ENCODE results near the gene TNFSF12.

TNFSF12 gene

DNA sequence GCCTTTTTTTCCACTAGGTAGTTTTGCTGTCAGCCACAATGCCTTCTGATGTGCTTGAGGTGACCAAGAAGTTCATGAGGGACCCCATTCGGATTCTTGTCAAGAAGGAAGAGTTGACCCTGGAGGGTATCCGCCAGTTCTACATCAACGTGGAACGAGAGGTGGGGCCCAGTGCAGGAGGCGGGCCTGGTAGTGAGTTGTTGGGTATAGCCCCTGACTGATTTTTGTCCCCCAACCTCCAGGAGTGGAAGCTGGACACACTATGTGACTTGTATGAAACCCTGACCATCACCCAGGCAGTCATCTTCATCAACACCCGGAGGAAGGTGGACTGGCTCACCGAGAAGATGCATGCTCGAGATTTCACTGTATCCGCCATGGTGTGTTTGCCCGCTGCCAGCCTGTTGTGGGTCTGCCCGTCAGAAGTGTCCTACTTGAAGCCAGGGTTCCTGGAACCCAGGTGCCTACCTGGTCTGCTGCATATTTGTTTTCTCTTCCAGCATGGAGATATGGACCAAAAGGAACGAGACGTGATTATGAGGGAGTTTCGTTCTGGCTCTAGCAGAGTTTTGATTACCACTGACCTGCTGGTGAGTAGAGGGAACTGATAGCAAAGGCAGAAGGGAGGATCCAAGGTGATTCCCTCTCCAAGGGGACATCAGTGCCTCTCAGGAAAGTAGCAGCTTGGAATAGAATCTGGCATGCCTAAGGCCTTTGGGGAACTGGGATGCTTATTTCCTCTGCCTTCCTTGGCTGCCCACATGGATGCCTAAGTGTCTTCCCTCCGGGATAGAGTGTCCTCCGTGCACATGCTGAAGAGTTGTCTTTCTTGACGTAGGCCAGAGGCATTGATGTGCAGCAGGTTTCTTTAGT is 28.7 kb downstream of the TNFSF12 start:
- no peak overlapping the region for H3K4me3 ChIP-seq (ENCODE audit: low read length)
- no peak for DNase-seq (ENCODE audit: low read depth)
- no peak for TF ChIP-seq CTCF (conservative IDR thresholded peaks at IDR 0.05; ENCODE audit: low read length)

GRCh38 chr17:7579001-7579833 is 30.4 kb downstream of the TNFSF12 start, which contains the start of gene CD68:
Gene CD68, plus strand, starts transcription at chr17:7579638. Its CDS starts 40 bp downstream, at chr17:7579678.
- TF ChIP-seq CTCF (conservative IDR thresholded peaks at IDR 0.05; ENCODE audit: low read length), result no peak
- peak within 1 kb of the TSS; percentile 43 for H3K4me3 ChIP-seq (ENCODE audit: low read length)

GRCh38 chr17:7579834-7580603 is 31.2 kb downstream of the TNFSF12 start:
- TF ChIP-seq CTCF (conservative IDR thresholded peaks at IDR 0.05; ENCODE audit: low read length), result no peak
- DNase-seq (ENCODE audit: low read depth), result no peak
- peak overlapping the region; percentile 43 for H3K4me3 ChIP-seq (ENCODE audit: low read length)

More at GRCh38 chr17:7579001-7579833, 30.4 kb downstream of the TNFSF12 start, which contains the start of gene CD68:
- DNase-seq (ENCODE audit: low read depth), result peak; percentile 90

DNA sequence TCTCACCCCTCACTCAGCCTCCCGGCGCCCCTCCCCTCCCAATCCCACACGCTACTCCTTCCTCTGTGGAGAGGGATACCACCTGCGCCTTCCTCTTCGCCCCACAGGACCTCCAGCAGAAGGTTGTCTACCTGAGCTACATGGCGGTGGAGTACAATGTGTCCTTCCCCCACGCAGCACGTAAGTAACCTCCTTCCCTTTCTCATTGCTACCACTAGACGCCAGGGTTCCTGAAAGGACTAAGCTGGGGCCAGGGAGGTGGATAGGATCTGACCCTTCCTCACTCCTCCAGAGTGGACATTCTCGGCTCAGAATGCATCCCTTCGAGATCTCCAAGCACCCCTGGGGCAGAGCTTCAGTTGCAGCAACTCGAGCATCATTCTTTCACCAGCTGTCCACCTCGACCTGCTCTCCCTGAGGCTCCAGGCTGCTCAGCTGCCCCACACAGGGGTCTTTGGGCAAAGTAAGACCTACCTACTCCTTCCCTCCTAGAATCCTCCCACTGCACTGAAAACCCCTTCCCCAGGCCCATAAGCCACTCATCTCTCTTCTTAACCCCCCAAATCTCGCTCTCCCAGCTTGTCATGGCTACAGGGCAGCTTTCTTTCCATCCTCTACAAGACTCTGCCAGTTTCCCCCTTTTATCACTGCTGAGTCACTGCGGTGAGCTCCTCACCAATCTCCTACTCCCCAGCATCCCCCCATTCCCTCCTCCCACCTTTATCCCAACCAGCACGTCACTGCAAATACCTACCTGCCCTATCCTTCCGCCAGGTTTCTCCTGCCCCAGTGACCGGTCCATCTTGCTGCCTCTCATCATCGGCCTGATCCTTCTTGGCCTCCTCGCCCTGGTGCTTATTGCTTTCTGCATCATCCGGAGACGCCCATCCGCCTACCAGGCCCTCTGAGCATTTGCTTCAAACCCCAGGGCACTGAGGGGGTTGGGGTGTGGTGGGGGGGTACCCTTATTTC is 32.0 kb downstream of the TNFSF12 start:
- H3K4me3 ChIP-seq (ENCODE audit: low read length), result no peak overlapping the region
- no peak for TF ChIP-seq CTCF (conservative IDR thresholded peaks at IDR 0.05; ENCODE audit: low read length)
- DNase-seq (ENCODE audit: low read depth), result no peak

DNA sequence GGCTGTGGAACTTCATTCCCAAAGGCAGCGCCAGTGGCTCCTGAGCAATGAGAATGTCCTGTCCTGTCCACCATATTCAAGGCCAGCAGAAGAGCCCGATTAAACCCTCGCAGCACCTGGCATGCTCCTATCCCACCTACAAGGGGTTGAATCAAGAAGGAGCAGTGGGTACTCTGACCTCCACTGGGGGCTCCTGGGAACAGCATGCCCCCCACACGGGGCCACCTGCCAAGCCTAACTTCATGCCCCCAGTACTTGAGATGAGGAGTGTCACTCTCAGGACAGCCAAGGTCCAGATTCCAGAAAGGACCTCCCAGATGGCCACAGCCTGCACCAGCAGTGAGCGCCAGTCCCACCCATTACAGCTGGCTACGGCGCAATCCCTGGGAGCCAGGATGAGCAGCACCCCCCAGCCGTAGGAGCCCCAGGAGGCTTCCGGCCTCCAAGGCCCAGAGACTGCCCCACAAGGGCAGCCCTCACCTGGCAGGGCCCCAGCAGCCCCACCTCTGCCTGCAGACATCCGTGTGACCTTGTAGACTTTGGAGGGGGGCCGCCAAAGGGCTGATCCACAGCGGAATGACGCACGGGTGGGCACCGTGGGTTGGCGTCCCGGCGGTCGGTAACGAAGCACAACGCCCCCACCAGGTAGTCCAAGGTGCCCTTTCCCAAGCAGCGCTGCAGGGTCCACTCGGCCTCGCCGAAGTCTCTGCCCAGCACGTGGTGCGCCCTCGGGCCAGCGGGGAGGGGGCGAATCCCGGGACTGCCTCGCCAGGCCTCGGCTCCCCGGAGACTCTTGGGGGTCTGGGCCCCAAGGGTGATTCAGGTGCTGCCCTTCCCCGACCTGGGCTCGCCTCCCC is 33.8 kb downstream of the TNFSF12 start:
- no peak for DNase-seq (ENCODE audit: low read depth)
- TF ChIP-seq CTCF (conservative IDR thresholded peaks at IDR 0.05; ENCODE audit: low read length), result no peak
- peak overlapping the region; percentile 88 for H3K4me3 ChIP-seq (ENCODE audit: low read length)

Data from AG10803 (cell line).